ENCODE measurements around the gene HNRNPR.

DNA sequence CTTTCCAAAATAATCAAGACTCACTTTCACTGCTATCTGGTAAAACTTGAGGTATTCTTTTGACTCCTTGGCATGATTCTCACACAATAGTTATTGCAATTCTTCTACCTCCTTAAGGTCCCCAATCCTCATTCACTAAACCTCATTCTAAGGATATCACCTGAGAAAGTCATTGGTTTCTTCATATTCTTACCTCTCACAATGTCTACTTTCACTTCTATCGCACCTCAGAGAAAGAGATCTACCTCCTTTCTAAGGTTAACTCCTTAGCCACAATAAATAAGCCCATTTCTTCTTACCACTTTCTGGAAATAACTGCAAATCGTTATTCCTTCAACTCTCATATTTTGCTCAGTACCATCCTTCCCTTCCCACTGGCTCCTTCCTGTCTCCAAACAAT lies 18.7 kb downstream of the HNRNPR start:
- no peak for TF ChIP-seq POLR2A (IDR thresholded peaks at IDR 0.05)
- TF ChIP-seq, protein P1, sequence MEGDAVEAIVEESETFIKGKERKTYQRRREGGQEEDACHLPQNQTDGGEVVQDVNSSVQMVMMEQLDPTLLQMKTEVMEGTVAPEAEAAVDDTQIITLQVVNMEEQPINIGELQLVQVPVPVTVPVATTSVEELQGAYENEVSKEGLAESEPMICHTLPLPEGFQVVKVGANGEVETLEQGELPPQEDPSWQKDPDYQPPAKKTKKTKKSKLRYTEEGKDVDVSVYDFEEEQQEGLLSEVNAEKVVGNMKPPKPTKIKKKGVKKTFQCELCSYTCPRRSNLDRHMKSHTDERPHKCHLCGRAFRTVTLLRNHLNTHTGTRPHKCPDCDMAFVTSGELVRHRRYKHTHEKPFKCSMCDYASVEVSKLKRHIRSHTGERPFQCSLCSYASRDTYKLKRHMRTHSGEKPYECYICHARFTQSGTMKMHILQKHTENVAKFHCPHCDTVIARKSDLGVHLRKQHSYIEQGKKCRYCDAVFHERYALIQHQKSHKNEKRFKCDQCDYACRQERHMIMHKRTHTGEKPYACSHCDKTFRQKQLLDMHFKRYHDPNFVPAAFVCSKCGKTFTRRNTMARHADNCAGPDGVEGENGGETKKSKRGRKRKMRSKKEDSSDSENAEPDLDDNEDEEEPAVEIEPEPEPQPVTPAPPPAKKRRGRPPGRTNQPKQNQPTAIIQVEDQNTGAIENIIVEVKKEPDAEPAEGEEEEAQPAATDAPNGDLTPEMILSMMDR (IDR thresholded peaks at IDR 0.05), result no peak

Measured in sigmoid colon (tissue), 3 donors.